Measurements from ENCODE around the gene ADGRE2.

DNA sequence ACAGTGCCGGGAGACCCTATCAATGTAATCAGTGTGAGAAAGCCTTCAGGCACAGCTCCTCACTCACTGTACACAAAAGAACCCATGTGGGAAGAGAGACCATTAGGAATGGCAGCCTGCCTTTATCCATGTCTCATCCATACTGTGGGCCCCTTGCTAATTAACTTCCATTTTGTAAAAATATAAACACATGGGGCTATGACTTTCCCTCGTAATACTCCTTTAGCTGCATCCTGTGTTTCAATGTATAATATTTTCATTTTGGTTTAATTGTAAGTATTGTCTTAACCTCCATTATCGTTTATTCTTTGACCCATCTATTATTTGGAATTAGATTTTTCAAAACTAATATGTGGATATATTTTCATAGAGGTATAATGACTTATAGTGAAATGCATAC lies 59.2 kb downstream of the ADGRE2 start:
- TF ChIP-seq, protein P1, sequence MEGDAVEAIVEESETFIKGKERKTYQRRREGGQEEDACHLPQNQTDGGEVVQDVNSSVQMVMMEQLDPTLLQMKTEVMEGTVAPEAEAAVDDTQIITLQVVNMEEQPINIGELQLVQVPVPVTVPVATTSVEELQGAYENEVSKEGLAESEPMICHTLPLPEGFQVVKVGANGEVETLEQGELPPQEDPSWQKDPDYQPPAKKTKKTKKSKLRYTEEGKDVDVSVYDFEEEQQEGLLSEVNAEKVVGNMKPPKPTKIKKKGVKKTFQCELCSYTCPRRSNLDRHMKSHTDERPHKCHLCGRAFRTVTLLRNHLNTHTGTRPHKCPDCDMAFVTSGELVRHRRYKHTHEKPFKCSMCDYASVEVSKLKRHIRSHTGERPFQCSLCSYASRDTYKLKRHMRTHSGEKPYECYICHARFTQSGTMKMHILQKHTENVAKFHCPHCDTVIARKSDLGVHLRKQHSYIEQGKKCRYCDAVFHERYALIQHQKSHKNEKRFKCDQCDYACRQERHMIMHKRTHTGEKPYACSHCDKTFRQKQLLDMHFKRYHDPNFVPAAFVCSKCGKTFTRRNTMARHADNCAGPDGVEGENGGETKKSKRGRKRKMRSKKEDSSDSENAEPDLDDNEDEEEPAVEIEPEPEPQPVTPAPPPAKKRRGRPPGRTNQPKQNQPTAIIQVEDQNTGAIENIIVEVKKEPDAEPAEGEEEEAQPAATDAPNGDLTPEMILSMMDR (IDR thresholded peaks at IDR 0.05) = no peak
- no peak for TF ChIP-seq POLR2A (IDR thresholded peaks at IDR 0.05)

Measured in lower leg skin (tissue), 3 donors.